D721Med (cell line): Measurements from ENCODE around the gene ZC3H12C.

Source experiments
- DNase-seq: peaks from one replicate; pipeline ENCODE4 v3.0.0; 2011; ENCODE audit warnings: low spot score; ENCODE audit not compliant: insufficient read length
- FAIRE-seq: peaks from 2 replicates; lab custom pipeline; 2011; peaks lifted over from hg19 to GRCh38; lab: Jason Lieb, UNC
- CTCF ChIP-seq: IDR thresholded peaks from 2 replicates; pipeline ENCODE4 v1.5.1; 2012; ENCODE audit warnings: mild to moderate bottlenecking, control low read depth; ENCODE audit not compliant: insufficient read depth; ENCODE audit errors: missing control alignments

Gene ZC3H12C

GRCh38 chr11:110219006-110219785 lies 126.0 kb downstream of the ZC3H12C start:
- TF ChIP-seq CTCF = no peak
- FAIRE-seq = no peak

More at GRCh38 chr11:110219006-110219785, 126.0 kb downstream of the ZC3H12C start:
- no peak for DNase-seq
